Left ventricle myocardium inferior (tissue), 1 donor: ENCODE results near the gene TMEM30B. TPM values are rescaled to one million over a fixed set of nuclear protein-coding genes. Genes with fewer than 3 reads are reported as not detected.
A peak's percentile ranks its signal among the peaks of the same experiment; 100 is the strongest.
"Not testable (repeated sequence)": the region's sequence is repeated elsewhere in the genome, so short reads cannot be mapped to it uniquely, and the experiment has no call there.

Experiments used
- DNase-seq: peaks from one replicate; pipeline ENCODE4 v3.0.0-alpha.2; 2020
- H3K27ac ChIP-seq: fragments of 200-600 bp; replicated peaks from 2 replicates; pipeline ENCODE4 v1.8.0; 2021
- H3K27me3 ChIP-seq: fragments of 200-600 bp; 2 replicates; pipeline ENCODE4 v1.8.0; 2021; ENCODE audit warnings: low read depth
- H3K36me3 ChIP-seq: fragments of 200-600 bp; 2 replicates; pipeline ENCODE4 v1.8.0; 2021
- H3K4me1 ChIP-seq: fragments of 200-600 bp; 2 replicates; pipeline ENCODE4 v1.8.0; 2021
- H3K4me3 ChIP-seq: fragments of 200-600 bp; 2 replicates; pipeline ENCODE4 v1.8.0; 2021; ENCODE audit warnings: mild to moderate bottlenecking, moderate library complexity
- H3K9me3 ChIP-seq: fragments of 200-600 bp; replicated peaks from 2 replicates; pipeline ENCODE4 v1.8.0; 2021
- intact Hi-C: fragments of 100-400 bp; cut with micrococcal nuclease; formaldehyde crosslinking; loops from one replicate; pipeline ENCODE4 v1.11.0; 2022
- total RNA-seq: library from RNA; stranded (reverse); fragmentation: NEBNext Ultra II Directional; extraction: Animal tissue kit (Norgen Biotek cat#: 25700); gene quantifications from one replicate; pipeline ENCODE4 v1.2.1, GENCODE V29; 2021
- TF ChIP-seq, protein P1 (sequence below): fragments of 200-600 bp; IDR thresholded peaks from 2 replicates; pipeline ENCODE4 v1.8.0; 2021; ENCODE audit warnings: antibody characterized with exemption, mild to moderate bottlenecking, borderline replicate concordance
- donor health status: DM: no; HTN: yes; CAD: no; lungs with severe emphysema.

Gene TMEM30B
- total RNA-seq, 1 donor from 2014 or later = 0.22 TPM

DNA sequence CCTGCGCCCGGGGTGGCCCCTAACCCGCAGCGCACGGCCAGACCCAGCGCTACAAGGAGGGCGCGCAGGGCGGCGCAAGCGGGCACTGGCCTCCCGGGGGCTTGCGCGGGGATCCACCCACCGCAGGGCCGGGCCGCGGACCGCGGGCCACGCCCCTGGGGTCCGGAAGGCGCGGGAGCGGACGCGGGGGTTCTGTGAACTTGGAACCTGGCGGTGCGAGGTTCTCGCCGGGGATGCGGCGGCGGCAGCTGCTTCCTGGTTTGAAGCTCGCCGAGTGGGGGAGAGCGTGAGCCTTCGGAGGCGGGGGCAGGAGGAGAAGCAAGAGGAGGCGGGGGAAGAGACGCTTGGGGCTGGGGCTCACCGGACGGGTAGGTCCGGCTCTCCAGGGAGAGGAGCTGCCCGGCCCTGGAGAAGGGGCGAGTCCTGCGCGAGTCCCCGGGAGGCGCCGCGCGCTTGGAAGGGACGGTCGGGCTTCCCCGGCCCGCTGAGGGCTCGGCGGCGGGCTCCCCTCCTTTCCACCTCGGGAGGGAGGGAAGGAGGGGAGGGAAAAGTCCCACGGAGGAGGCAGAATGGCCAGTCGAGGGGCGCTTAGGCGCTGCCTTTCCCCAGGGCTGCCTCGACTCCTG is 40.4 kb upstream of the TMEM30B start, which contains the start of gene PRKCH:
Gene PRKCH, plus strand, starts transcription at position 195 of the 626 bp plus-strand sequence. CDS start 523 bp downstream, outside the sequence.
- TF ChIP-seq, protein P1, sequence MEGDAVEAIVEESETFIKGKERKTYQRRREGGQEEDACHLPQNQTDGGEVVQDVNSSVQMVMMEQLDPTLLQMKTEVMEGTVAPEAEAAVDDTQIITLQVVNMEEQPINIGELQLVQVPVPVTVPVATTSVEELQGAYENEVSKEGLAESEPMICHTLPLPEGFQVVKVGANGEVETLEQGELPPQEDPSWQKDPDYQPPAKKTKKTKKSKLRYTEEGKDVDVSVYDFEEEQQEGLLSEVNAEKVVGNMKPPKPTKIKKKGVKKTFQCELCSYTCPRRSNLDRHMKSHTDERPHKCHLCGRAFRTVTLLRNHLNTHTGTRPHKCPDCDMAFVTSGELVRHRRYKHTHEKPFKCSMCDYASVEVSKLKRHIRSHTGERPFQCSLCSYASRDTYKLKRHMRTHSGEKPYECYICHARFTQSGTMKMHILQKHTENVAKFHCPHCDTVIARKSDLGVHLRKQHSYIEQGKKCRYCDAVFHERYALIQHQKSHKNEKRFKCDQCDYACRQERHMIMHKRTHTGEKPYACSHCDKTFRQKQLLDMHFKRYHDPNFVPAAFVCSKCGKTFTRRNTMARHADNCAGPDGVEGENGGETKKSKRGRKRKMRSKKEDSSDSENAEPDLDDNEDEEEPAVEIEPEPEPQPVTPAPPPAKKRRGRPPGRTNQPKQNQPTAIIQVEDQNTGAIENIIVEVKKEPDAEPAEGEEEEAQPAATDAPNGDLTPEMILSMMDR = no peak
- DNase-seq = peak; percentile 73
- Histone ChIP-seq H3K4me3 (peak within 1 kb of the TSS; percentile 77), H3K27me3 (peaks cover 21% of the 10 kb centered on the region), H3K36me3 (no peaks in the 10 kb centered on the region), H3K9me3 (peaks cover 8% of the 10 kb centered on the region), H3K27ac (peak within 1 kb of the TSS; percentile 88), H3K4me1 (peaks cover 29% of the 10 kb centered on the region)
- intact Hi-C loops = no loop called here

DNA sequence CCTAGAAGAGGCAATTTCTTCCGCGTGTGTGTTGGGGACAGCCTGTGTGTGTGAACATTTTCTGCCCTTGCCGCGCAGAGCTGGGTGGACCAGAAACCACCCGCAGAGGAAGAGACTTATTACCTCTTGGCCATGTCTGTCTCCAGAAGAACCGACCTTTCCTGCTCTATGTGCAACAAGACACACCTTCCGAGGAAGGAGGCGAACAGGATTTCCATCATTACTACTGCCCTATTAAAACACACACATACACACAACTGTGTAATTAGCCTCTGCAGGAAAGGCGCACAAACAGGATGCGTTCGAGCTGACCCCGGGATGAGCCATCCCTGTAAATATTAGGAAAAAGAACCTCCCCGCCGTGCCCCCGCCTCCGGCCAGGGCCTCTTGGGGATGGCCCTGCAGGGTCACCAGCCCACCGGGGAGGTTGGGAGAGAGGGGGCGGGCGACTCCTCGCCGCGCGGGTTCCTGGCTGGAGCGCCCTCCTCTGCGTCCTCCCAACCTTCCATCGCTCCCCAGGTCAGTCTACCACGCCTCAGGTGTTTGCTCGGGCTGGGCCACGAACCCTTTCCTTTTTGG is 39.8 kb upstream of the TMEM30B start:
- H3K27me3 ChIP-seq = peaks cover 21% of the 10 kb centered on the region
- TF ChIP-seq, protein P1 = no peak
- peaks cover 4% of the 10 kb centered on the region for H3K9me3 ChIP-seq
- peak overlapping the region; percentile 77 for H3K4me3 ChIP-seq
- peak overlapping the region; percentile 88 for H3K27ac ChIP-seq
- no peaks in the 10 kb centered on the region for H3K36me3 ChIP-seq
- intact Hi-C loops = no loop called here
- H3K4me1 ChIP-seq = peaks cover 29% of the 10 kb centered on the region
- DNase-seq = no peak

DNA sequence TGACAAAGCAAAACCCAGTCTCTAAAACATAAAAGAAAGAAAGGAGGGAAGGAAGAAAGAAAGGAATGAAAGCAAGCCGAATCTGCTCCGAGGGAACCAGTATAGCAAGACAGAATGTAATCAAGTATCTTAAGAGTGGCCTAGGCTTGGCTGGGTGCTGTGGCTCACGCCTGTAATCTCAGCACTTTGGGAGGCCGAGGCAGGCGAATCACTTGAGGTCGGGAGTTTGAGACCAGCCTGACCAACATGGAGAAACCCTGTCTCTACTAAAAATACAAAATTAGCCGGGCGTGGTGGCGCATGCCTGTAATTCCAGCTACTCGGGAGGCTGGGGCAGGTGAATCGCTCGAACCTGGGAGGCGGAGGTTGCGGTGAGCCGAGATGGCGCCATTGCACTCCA is 39.0 kb upstream of the TMEM30B start:
- DNase-seq, intact Hi-C loops, H3K4me3 ChIP-seq, H3K9me3 ChIP-seq, H3K36me3 ChIP-seq: not testable (repeated sequence)
- peaks cover 29% of the 10 kb centered on the region for H3K4me1 ChIP-seq
- H3K27me3 ChIP-seq = peaks cover 21% of the 10 kb centered on the region
- H3K27ac ChIP-seq = peak overlapping the region; percentile 88

DNA sequence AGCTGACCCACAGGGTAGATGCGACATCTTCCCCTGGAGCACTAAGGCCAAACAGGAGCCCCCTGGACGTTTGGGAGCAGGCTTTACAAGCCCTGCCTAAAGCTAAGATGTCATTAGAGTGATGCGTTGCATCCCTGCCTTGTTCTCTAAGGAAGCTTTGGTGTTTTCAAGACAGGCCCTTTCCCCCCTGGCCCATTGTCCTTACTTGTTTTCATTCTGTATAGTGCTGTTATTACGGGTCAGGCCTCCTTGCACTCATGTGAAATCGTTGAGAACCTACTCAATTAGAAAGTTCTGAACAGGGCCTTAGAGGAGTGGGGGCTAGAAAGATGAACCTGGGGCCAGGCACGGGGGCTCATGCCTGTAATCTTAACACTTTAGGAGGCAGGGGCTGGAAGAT is 38.6 kb upstream of the TMEM30B start:
- Histone ChIP-seq H3K4me3 (no peak overlapping the region), H3K9me3 (no peaks in the 10 kb centered on the region), H3K27ac (no peak overlapping the region), H3K27me3 (peaks cover 21% of the 10 kb centered on the region), H3K36me3 (no peaks in the 10 kb centered on the region), H3K4me1 (peaks cover 29% of the 10 kb centered on the region)
- intact Hi-C loops = no loop called here
- TF ChIP-seq, protein P1 = no peak
- no peak for DNase-seq

DNA sequence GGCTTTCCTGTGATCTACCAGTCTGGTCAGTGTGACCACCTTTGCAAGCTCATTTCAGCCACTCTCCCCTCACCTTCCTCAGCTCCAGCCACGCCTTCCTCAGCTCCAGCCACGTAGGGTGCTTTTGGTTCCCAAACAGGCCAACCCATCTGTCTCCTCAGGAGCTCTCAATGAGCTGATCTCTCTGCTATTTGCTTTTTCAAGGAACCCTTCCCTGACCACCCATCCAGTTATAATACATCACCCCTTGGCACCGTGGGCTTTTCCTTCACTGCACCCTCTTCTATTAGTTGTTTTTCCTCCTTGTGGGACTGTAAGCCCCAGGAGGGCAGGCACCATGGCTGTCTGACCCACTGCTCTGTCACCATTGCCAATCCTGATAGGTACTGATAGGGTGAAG is 37.9 kb upstream of the TMEM30B start:
- DNase-seq = no peak
- no peak overlapping the region for H3K27ac ChIP-seq
- peaks cover 29% of the 10 kb centered on the region for H3K4me1 ChIP-seq
- H3K36me3 ChIP-seq = no peaks in the 10 kb centered on the region
- H3K27me3 ChIP-seq = peaks cover 21% of the 10 kb centered on the region
- TF ChIP-seq, protein P1 = no peak
- H3K9me3 ChIP-seq = no peaks in the 10 kb centered on the region
- no peak overlapping the region for H3K4me3 ChIP-seq
- intact Hi-C loops = no loop called here

DNA sequence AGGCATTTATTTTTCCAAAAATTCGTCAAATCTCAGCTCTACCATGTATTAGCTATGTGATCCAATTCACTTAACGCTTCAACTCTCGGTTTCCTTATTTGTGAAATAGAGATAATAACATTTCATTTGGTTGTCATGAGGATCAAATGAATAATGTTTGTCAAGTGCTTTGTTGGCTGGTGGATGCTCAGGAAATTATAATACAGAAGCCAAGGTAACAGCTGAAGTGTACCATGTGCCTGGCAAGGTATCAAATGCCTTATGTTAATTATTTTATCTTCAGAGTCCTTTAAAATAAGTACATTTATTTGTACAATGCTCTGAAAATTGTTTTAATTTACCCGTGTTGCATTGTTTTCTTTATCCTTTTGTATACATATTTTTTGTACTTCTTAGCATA is 34.2 kb upstream of the TMEM30B start:
- Histone ChIP-seq H3K4me3 (no peak overlapping the region), H3K9me3 (peaks cover 13% of the 10 kb centered on the region), H3K27me3 (no peaks in the 10 kb centered on the region), H3K27ac (no peak overlapping the region), H3K4me1 (peaks cover 3% of the 10 kb centered on the region), H3K36me3 (no peaks in the 10 kb centered on the region)
- no peak for DNase-seq
- intact Hi-C loops = no loop called here
- TF ChIP-seq, protein P1 = no peak

DNA sequence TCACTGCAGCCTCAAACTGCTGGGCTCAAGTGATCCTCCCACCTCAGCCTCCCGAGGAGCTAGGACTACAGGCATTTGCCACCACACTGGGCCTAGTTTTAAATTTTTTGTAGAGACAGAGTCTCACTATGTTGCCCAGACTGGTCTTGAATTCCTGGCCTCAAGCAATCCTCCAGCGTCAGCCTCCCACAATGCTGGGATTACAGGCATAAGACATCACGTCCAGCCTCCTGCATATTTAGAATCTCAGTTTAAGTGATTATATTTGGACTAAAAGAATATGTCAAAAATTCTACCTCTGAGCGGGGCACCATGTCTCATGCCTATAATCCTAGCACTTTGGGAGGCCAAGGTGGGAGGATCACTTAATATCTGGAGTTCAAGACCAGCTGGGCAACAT is 27.6 kb upstream of the TMEM30B start:
- H3K4me1 ChIP-seq = not testable (repeated sequence)
- intact Hi-C loops = loop anchor here (10.0 kb wide), 1 partner anchor 146 kb away; no protein-coding TSS in a partner anchor
- H3K27ac ChIP-seq = peak overlapping the region; percentile 78

More for the DNA sequence above, 27.6 kb upstream of the TMEM30B start:
- not testable (repeated sequence) for H3K4me3 ChIP-seq, DNase-seq, H3K27me3 ChIP-seq, H3K36me3 ChIP-seq
- H3K9me3 ChIP-seq = peaks cover 23% of the 10 kb centered on the region
